ENCODE data around the gene DONSON.
A peak's percentile ranks its signal among the peaks of the same experiment; 100 is the strongest.
"Not testable (repeated sequence)": the region's sequence is repeated elsewhere in the genome, so short reads cannot be mapped to it uniquely, and the experiment has no call there.

The DONSON gene

GRCh38 chr21:33588485-33589335 is at the start of gene DONSON:
Gene DONSON, minus strand, starts transcription at chr21:33588684. Its CDS starts 43 bp downstream, at chr21:33588641.
- peak; percentile 69 for DNase-seq

GRCh38 chr21:33634254-33634653 is 45.8 kb upstream of the DONSON start:
- DNase-seq, result no peak

GRCh38 chr21:33626151-33626550 is 37.7 kb upstream of the DONSON start:
- DNase-seq, result not testable (repeated sequence)

GRCh38 chr21:33622253-33622652 is 33.8 kb upstream of the DONSON start:
- DNase-seq, result no peak

- DNase-seq, result no peak
Observed at GRCh38 chr21:33619726-33620125, 31.2 kb upstream of the DONSON start.

- no peak for DNase-seq
Observed at GRCh38 chr21:33618407-33618806, 29.9 kb upstream of the DONSON start.

GRCh38 chr21:33617565-33617964 is 29.1 kb upstream of the DONSON start:
- not testable (repeated sequence) for DNase-seq

GRCh38 chr21:33611006-33611744 is 22.7 kb upstream of the DONSON start:
- DNase-seq, result no peak

- DNase-seq, result no peak
Observed at GRCh38 chr21:33608559-33608958, 20.1 kb upstream of the DONSON start.

GRCh38 chr21:33598051-33598450 is 9.6 kb upstream of the DONSON start:
- DNase-seq, result no peak

GRCh38 chr21:33587792-33588484 is 546 bp downstream of the DONSON start:
- no peak for DNase-seq

GRCh38 chr21:33586927-33587326 is 1.6 kb downstream of the DONSON start:
- DNase-seq, result no peak

- DNase-seq, result no peak
Observed at GRCh38 chr21:33584455-33584854, 4.0 kb downstream of the DONSON start.

- DNase-seq, result no peak
Observed at GRCh38 chr21:33578959-33579542, 9.4 kb downstream of the DONSON start.

- no peak for DNase-seq
Observed at GRCh38 chr21:33578214-33578613, 10.3 kb downstream of the DONSON start.

GRCh38 chr21:33576741-33577141 is 11.7 kb downstream of the DONSON start:
- not testable (repeated sequence) for DNase-seq

- no peak for DNase-seq
Observed at GRCh38 chr21:33572350-33572749, 16.1 kb downstream of the DONSON start.

- no peak for DNase-seq
Observed at GRCh38 chr21:33569991-33570390, 18.5 kb downstream of the DONSON start.

- no peak for DNase-seq
Observed at GRCh38 chr21:33568448-33568847, 20.0 kb downstream of the DONSON start.

GRCh38 chr21:33567914-33568313 is 20.6 kb downstream of the DONSON start:
- DNase-seq, result no peak

- DNase-seq, result no peak
Observed at GRCh38 chr21:33566514-33566913, 22.0 kb downstream of the DONSON start.

GRCh38 chr21:33562389-33562788 is 26.1 kb downstream of the DONSON start:
- no peak for DNase-seq

GRCh38 chr21:33561373-33561772 is 27.1 kb downstream of the DONSON start:
- DNase-seq, result no peak

Data from GOT3 (cell line).